H9 (cell line): ENCODE data around the gene FHIT. TPM values are rescaled to one million over a fixed set of nuclear protein-coding genes. Genes with fewer than 3 reads are reported as not detected.

Experiments used
- DNase-seq: peaks from one replicate; pipeline ENCODE4 v3.0.0-alpha.2; 2017
- H2AFZ ChIP-seq: one replicate; pipeline ENCODE4 v1.6.1; 2013; ENCODE audit warnings: mild to moderate bottlenecking, low read length, control low read depth, moderate library complexity
- H2AK5ac ChIP-seq: 2 replicates; pipeline ENCODE4 v1.6.1; 2013; ENCODE audit warnings: low read length, control low read depth, mixed read lengths; ENCODE audit not compliant: insufficient read length
- H2BK120ac ChIP-seq: one replicate; pipeline ENCODE4 v1.6.1; 2013; ENCODE audit warnings: low read depth, mild to moderate bottlenecking, low read length, control low read depth, inconsistent platforms; ENCODE audit not compliant: poor library complexity, severe bottlenecking
- H2BK12ac ChIP-seq: 2 replicates; pipeline ENCODE4 v1.6.1; 2013; ENCODE audit warnings: low read length, control low read depth, mixed read lengths, low read depth; ENCODE audit not compliant: insufficient read length
- H2BK15ac ChIP-seq: 2 replicates; pipeline ENCODE4 v1.6.1; 2013; ENCODE audit warnings: low read depth, low read length, control low read depth
- H2BK20ac ChIP-seq: one replicate; pipeline ENCODE4 v1.6.1; 2013; ENCODE audit warnings: low read depth, mild to moderate bottlenecking, low read length, control low read depth, inconsistent platforms; ENCODE audit not compliant: poor library complexity, severe bottlenecking
- H2BK5ac ChIP-seq: 2 replicates; pipeline ENCODE4 v1.6.1; 2013; ENCODE audit warnings: low read length, control low read depth, mixed read lengths; ENCODE audit not compliant: insufficient read length
- H3K14ac ChIP-seq: 2 replicates; pipeline ENCODE4 v1.6.1; 2013; ENCODE audit warnings: low read length, control low read depth; ENCODE audit not compliant: insufficient read depth
- H3K18ac ChIP-seq: 2 replicates; pipeline ENCODE4 v1.6.1; 2013; ENCODE audit warnings: low read depth, mild to moderate bottlenecking, mixed read lengths, low read length, control low read depth; ENCODE audit not compliant: insufficient read length
- H3K23ac ChIP-seq: 2 replicates; pipeline ENCODE4 v1.6.1; 2013; ENCODE audit warnings: low read length, control low read depth, mixed read lengths, low read depth; ENCODE audit not compliant: insufficient read length
- H3K23me2 ChIP-seq: 2 replicates; pipeline ENCODE4 v1.6.1; 2013; ENCODE audit warnings: low read depth, mild to moderate bottlenecking, mixed read lengths, low read length, control low read depth; ENCODE audit not compliant: insufficient read length, poor library complexity, severe bottlenecking
- H3K27ac ChIP-seq: 2 replicates; pipeline ENCODE4 v1.5.1; 2013; ENCODE audit warnings: low read length, control low read depth, mixed read lengths, low read depth; ENCODE audit not compliant: insufficient read length
- H3K27me3 ChIP-seq: 2 replicates; pipeline ENCODE4 v1.6.1; 2013; ENCODE audit warnings: low read length, control low read depth, inconsistent platforms; ENCODE audit not compliant: insufficient read depth
- H3K4ac ChIP-seq: 2 replicates; pipeline ENCODE4 v1.6.1; 2013; ENCODE audit warnings: low read depth, mild to moderate bottlenecking, control low read depth, inconsistent platforms, low read length, moderate library complexity
- H3K4me1 ChIP-seq: 2 replicates; pipeline ENCODE4 v1.6.1; 2013; ENCODE audit warnings: low read length, control low read depth, inconsistent platforms; ENCODE audit not compliant: insufficient read depth
- H3K4me2 ChIP-seq: 2 replicates; pipeline ENCODE4 v1.6.1; 2013; ENCODE audit warnings: low read length, control low read depth, mixed read lengths; ENCODE audit not compliant: insufficient read length, insufficient read depth
- H3K56ac ChIP-seq: 2 replicates; pipeline ENCODE4 v1.6.1; 2013; ENCODE audit warnings: low read depth, mild to moderate bottlenecking, mixed read lengths, low read length, control low read depth; ENCODE audit not compliant: insufficient read length
- H3K79me1 ChIP-seq: 2 replicates; pipeline ENCODE4 v1.6.1; 2013; ENCODE audit warnings: low read depth, mild to moderate bottlenecking, moderate library complexity, low read length, control low read depth, inconsistent platforms; ENCODE audit not compliant: insufficient read depth, poor library complexity, severe bottlenecking
- H3K79me2 ChIP-seq: 2 replicates; pipeline ENCODE4 v1.6.1; 2013; ENCODE audit warnings: low read length, control low read depth, inconsistent platforms; ENCODE audit not compliant: insufficient read depth
- H3K9ac ChIP-seq: 2 replicates; pipeline ENCODE4 v1.6.1; 2013; ENCODE audit warnings: low read length, control low read depth, mixed read lengths; ENCODE audit not compliant: insufficient read length; ENCODE audit errors: extremely low read depth
- H3K9me3 ChIP-seq: one replicate; pipeline ENCODE4 v1.6.1; 2013; ENCODE audit warnings: low read depth, low read length, inconsistent platforms; ENCODE audit not compliant: control insufficient read depth
- H3T11ph ChIP-seq: one replicate; pipeline ENCODE4 v1.6.1; 2013; ENCODE audit warnings: mild to moderate bottlenecking, low read length, control low read depth, inconsistent platforms
- H4K20me1 ChIP-seq: one replicate; pipeline ENCODE4 v1.6.1; 2013; ENCODE audit not compliant: control insufficient read depth, insufficient read length, insufficient read depth
- H4K5ac ChIP-seq: 2 replicates; pipeline ENCODE4 v1.6.1; 2013; ENCODE audit warnings: low read depth, mild to moderate bottlenecking, mixed read lengths, low read length, control low read depth; ENCODE audit not compliant: insufficient read length
- H4K8ac ChIP-seq: replicated peaks from 2 replicates; pipeline ENCODE4 v1.6.1; 2013; ENCODE audit warnings: low read length, control low read depth, mixed read lengths, low read depth; ENCODE audit not compliant: insufficient read length
- H4K91ac ChIP-seq: 2 replicates; pipeline ENCODE4 v1.6.1; 2013; ENCODE audit warnings: low read depth, mild to moderate bottlenecking, moderate library complexity, mixed read lengths, low read length, control low read depth; ENCODE audit not compliant: insufficient read length
- H3K27ac Mint-ChIP-seq, 3 experiments: 2 replicates in 2 of 3; 3 replicates in 1 of 3; pipeline ENCODE4 v1.8.0; 2020 to 2021; ENCODE audit warnings: mixed read lengths in 3 of 3, mild to moderate bottlenecking in 1 of 3, moderate library complexity in 1 of 3
- H3K27me3 Mint-ChIP-seq: 2 replicates; pipeline ENCODE4 v1.8.0; 2021; ENCODE audit warnings: low read depth, mild to moderate bottlenecking, moderate library complexity, mixed read lengths
- H3K36me3 Mint-ChIP-seq, 3 experiments: 2 replicates in 2 of 3; 3 replicates in 1 of 3; pipeline ENCODE4 v1.8.0; 2020 to 2021; ENCODE audit warnings: low read depth in 3 of 3, mixed read lengths in 3 of 3; ENCODE audit not compliant: insufficient read depth in 1 of 3
- H3K4me1 Mint-ChIP-seq, 2 experiments: 2 replicates each; pipeline ENCODE4 v1.8.0; 2020; ENCODE audit warnings: mixed read lengths in 2 of 2
- H3K4me3 Mint-ChIP-seq, 2 experiments: 2 replicates in 1 of 2; 3 replicates in 1 of 2; pipeline ENCODE4 v1.8.0; 2020 to 2021; ENCODE audit warnings: mild to moderate bottlenecking in 2 of 2, mixed read lengths in 2 of 2, moderate library complexity in 1 of 2
- H3K9me3 Mint-ChIP-seq, 2 experiments: 2 replicates in 1 of 2; 3 replicates in 1 of 2; pipeline ENCODE4 v1.8.0; 2020; ENCODE audit warnings: mild to moderate bottlenecking in 2 of 2, mixed read lengths in 2 of 2, moderate library complexity in 1 of 2
- CTCF ChIP-seq: fragments of 200-600 bp; sonication (generic); conservative IDR thresholded peaks from 3 replicates; pipeline ENCODE4 v1.8.0; 2021; ENCODE audit warnings: antibody characterized with exemption, mild to moderate bottlenecking
- WGBS: extraction: QIAGEN DNeasy Blood & Tissue Kit; methylation state at CpG from one replicate; pipeline ENCODE4 v1.1.7; 2013; ENCODE audit warnings: missing lambda C conversion rate, low lambda C conversion rate, mixed read lengths; ENCODE audit not compliant: insufficient read length; ENCODE audit errors: extremely low coverage; 5-methylcytosine and 5-hydroxymethylcytosine counted together
- total RNA-seq: library from RNA; stranded (reverse); gene quantifications from 2 replicates; pipeline ENCODE4 v1.2.1, GENCODE V29; 2021

Gene FHIT
- total RNA-seq, 1 experiment from 2014 or later: 3.0 TPM

- no peak overlapping the region for H3K14ac ChIP-seq
- no peak overlapping the region for H3K27ac Mint-ChIP-seq
- no peak for TF ChIP-seq CTCF
- no peaks in the 10 kb centered on the region for H3K36me3 Mint-ChIP-seq
- no peak overlapping the region for H2AFZ ChIP-seq
- no peaks in the 10 kb centered on the region for H3K79me1 ChIP-seq
- no peaks in the 10 kb centered on the region for H3K27me3 ChIP-seq
- no peak overlapping the region for H4K91ac ChIP-seq
- H3K4me1 Mint-ChIP-seq: peaks cover 17 to 18% of the 10 kb centered on the region in 2 experiments
- no peak overlapping the region for H3K56ac ChIP-seq
- H3K4me3 Mint-ChIP-seq: no peak overlapping the region
- no peaks in the 10 kb centered on the region; the same call in 1 of the 2 replicates for H3K4me1 ChIP-seq
- no peak overlapping the region for H3K27ac ChIP-seq
- no peak overlapping the region for H2BK15ac ChIP-seq
- no peak overlapping the region for H3K4me2 ChIP-seq
- H2BK12ac ChIP-seq: no peak overlapping the region
- no peak overlapping the region for H2BK120ac ChIP-seq
- no peak overlapping the region for H2BK20ac ChIP-seq
- H4K5ac ChIP-seq: no peak overlapping the region
- H3T11ph ChIP-seq: no peak overlapping the region
- H3K27me3 Mint-ChIP-seq: no peaks in the 10 kb centered on the region
- H3K23me2 ChIP-seq: no peaks in the 10 kb centered on the region
- no peak for DNase-seq
- no peaks in the 10 kb centered on the region for H3K9me3 Mint-ChIP-seq
- H2BK5ac ChIP-seq: no peak overlapping the region
- no peak overlapping the region for H2AK5ac ChIP-seq
- H4K20me1 ChIP-seq: no peaks in the 10 kb centered on the region
- H3K9ac ChIP-seq: no peak overlapping the region
- WGBS: no CpG with 5 or more reads among the region's 6 CpGs
- no peaks in the 10 kb centered on the region for H3K79me2 ChIP-seq
- no peak overlapping the region for H3K4ac ChIP-seq
- no peak overlapping the region for H4K8ac ChIP-seq
- no peak overlapping the region for H3K23ac ChIP-seq
- H3K18ac ChIP-seq: no peak overlapping the region
- no peaks in the 10 kb centered on the region for H3K9me3 ChIP-seq
Measured at GRCh38 chr3:60000311-60001105, 1250.7 kb downstream of the FHIT start.
